Stimulated activated CD8-positive, alpha-beta memory T cell treated with anti-CD3 and anti-CD28 coated beads, Interleukin-4, amount 100 ng/mL, for 24 hours (primary cell): ENCODE measurements around the gene CHAMP1.
A peak's percentile ranks its signal among the peaks of the same experiment; 100 is the strongest.

ENCODE experiments used
- DNase-seq: peaks from one replicate; pipeline ENCODE4 v3.0.0-alpha.2; 2020; ENCODE audit warnings: low read depth

Gene CHAMP1, protein sequence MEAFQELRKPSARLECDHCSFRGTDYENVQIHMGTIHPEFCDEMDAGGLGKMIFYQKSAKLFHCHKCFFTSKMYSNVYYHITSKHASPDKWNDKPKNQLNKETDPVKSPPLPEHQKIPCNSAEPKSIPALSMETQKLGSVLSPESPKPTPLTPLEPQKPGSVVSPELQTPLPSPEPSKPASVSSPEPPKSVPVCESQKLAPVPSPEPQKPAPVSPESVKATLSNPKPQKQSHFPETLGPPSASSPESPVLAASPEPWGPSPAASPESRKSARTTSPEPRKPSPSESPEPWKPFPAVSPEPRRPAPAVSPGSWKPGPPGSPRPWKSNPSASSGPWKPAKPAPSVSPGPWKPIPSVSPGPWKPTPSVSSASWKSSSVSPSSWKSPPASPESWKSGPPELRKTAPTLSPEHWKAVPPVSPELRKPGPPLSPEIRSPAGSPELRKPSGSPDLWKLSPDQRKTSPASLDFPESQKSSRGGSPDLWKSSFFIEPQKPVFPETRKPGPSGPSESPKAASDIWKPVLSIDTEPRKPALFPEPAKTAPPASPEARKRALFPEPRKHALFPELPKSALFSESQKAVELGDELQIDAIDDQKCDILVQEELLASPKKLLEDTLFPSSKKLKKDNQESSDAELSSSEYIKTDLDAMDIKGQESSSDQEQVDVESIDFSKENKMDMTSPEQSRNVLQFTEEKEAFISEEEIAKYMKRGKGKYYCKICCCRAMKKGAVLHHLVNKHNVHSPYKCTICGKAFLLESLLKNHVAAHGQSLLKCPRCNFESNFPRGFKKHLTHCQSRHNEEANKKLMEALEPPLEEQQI

GRCh38 chr13:114314074-114314912, at the start of gene CHAMP1:
Gene CHAMP1, plus strand, starts transcription at chr13:114314503. Its CDS starts 9,340 bp downstream, at chr13:114323843.
- peak; percentile 91 for DNase-seq

GRCh38 chr13:114264886-114265611, 49.3 kb upstream of the CHAMP1 start:
- no peak for DNase-seq

- DNase-seq = no peak
Observed at GRCh38 chr13:114266241-114266640, 48.1 kb upstream of the CHAMP1 start.

DNA sequence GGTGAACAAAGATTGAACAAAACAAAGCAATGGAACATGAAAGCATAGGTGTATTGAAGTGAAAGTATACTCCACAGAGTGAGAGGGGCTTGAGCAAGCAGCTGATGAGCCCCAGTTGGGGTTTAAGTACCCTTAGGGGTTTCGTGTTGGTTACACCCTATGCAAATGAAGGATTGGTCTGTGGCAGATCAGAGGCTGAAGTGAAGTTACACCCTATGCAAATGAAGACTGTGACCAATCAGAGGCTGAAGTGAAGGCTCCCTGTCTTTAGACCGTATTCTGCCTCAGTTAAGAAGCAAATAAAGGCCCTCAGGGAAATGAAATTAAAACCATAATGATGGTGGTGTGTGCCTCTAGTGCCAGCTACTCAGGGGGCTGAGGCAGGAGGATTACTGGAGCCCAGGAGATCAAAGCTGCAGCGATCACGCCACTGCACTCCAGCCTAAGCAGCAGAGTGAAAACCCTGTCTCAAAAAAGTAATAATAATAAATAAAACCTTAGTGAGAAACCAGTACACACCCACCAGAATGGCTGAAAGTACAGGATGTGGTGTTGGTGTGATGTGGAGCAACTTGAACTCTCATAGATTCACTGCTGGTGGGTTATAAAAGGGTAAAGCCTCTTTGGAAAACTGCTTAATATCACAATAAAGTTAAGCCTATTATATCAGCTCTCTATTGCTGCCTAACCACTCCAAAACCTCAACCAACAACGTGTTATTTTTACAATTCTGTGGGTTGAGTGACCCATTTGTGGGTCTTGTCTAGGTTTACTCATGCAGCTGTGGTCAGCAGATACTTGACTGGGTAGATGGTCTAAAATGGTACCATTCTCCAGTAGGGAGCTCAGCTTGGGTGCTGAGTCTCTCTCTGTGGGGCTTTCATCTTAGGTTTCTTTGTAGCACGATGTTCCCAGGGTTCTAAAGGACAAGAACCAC, 45.7 kb upstream of the CHAMP1 start:
- DNase-seq = no peak

DNA sequence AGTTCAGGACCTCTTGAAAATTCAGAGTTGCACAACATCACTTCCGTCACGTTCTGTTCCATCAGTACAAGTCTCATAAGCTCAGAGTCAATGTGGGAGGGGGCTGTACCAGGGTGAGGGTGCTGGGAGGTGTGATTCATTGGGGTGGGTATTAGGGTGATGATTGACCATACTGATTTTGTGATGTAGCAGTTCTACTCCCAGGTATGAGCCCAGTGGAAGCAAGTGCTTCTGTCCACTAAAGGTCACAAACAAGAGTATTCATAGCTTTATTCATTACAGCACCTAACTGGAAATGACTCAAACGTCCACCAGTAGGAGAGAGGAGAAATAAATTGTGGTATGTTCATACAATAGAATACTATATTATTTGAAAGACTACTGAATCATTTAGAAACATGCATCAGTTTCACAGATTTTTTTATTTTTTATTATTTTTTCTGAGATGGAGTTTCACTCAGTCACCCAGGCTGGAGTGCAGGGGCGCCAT, 45.0 kb upstream of the CHAMP1 start:
- DNase-seq = no peak

DNA sequence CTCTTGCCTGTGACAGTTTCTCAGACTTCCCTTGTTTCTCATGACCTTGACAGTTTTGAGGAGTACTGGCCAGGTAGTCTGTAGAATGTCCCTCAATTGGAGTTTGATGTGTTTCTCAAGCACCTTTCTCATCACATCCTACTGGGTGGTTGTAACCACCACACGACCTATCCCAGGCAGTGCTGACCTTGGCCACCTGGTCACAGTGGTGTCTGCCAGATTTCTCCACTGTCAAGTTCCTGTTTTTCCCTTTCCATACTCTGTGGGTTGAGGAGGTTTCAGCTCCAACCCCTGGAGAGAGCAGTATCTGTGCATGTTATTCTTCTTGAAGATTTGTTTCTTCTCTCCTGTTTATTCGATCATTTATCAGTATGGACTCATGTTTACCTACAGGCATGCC, 41.3 kb upstream of the CHAMP1 start:
- DNase-seq = no peak

- DNase-seq = no peak
Observed at GRCh38 chr13:114275304-114275703, 39.0 kb upstream of the CHAMP1 start.

GRCh38 chr13:114279146-114279545, 35.2 kb upstream of the CHAMP1 start:
- no peak for DNase-seq

GRCh38 chr13:114279758-114280355, 34.4 kb upstream of the CHAMP1 start:
- no peak for DNase-seq

GRCh38 chr13:114281351-114282040, 32.8 kb upstream of the CHAMP1 start, which contains the start of gene UPF3A:
Gene UPF3A, plus strand, starts transcription at chr13:114281601. Its CDS starts 39 bp downstream, at chr13:114281640.
- DNase-seq = peak; percentile 80

GRCh38 chr13:114282041-114282670, 32.1 kb upstream of the CHAMP1 start:
- DNase-seq = peak; percentile 60

DNA sequence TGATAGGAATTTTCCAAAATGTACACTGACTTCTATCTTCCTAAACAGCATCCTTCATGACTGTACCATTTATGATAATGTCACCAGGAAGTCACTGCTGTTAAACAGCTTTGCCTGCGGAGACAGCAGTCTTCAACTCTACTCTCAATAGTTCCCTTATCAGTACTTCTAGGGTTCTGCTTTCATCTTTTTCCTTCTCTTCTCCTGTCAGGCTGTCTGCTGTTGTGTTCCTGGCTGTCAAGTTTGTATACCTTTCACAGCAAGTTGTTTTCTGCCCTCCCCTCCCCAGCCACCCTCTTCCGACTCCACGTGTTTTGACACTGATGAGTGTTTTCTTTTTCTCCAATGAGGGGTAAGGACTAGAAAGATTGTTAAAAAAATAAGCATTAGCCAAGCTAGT, 30.7 kb upstream of the CHAMP1 start:
- DNase-seq = no peak

DNA sequence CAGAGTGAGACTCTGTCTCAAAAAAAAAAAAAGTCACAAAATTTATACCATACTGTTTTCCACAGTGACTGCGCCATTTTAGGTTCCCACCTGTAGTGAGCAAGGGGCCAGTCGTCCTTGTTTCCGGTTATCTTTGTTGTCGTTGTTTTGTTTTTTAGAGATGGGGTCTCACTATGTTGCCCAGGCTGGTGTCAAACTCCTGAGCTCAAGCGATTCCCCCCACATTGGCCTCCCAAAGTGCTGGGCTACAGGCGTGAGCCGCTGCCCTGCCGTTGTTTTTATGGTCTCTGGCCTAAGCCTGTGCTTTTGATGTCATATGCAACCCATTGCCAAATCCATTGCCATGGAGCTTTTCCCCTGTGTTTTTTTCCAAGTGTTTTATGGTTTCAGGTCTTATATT, 29.6 kb upstream of the CHAMP1 start:
- no peak for DNase-seq

DNA sequence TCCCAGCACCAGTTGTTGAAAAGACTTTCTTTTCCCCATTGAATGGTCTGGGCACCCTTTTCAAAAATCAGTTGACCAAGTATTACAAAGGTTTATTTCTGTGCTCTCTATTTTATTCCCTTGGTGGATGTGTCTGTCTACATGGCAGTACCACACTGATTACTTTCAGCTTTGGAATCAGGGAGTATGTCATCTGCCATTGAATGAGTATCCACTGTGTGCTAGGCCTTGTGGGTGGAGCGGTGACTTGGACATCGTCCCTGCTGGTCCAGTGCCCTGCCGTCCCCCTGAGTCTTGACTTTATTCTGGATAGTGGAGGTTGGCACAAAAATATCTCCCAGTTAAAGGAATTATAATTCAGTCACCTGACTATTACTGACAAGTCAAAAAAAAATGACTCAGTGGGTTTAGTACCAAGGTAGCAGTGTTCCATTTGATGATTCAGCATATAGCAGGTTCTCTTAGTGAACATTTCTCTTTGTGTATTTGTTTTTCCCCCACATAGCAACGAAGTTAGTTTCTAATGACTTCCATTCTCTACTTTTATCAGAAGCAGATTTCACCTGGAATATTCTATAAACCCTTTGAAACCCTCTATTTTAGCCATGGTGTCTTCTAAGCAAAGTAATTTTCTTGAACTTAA, 29.0 kb upstream of the CHAMP1 start:
- DNase-seq = no peak

DNA sequence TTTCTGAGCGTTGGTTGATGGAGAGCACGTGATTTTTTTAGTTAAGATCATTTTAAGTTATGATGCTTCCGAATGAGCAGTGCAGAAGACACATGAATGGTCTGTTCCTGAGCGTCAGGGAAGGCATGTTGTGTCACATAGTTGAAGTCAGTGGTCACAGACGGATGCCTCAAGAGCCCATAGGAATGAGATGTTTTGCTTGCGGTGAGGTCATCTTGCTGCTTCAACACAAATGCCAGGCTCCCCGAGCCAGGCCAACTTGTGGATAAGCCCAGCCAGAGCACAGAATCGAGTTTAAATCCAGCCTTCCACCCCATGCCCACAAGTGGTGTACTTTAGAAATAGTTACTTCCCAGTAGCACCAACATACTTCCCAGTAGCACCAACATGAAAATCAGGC, 27.5 kb upstream of the CHAMP1 start:
- no peak for DNase-seq

GRCh38 chr13:114288157-114288591, 26.1 kb upstream of the CHAMP1 start:
- no peak for DNase-seq

- no peak for DNase-seq
Observed at GRCh38 chr13:114296448-114296847, 17.9 kb upstream of the CHAMP1 start.

DNA sequence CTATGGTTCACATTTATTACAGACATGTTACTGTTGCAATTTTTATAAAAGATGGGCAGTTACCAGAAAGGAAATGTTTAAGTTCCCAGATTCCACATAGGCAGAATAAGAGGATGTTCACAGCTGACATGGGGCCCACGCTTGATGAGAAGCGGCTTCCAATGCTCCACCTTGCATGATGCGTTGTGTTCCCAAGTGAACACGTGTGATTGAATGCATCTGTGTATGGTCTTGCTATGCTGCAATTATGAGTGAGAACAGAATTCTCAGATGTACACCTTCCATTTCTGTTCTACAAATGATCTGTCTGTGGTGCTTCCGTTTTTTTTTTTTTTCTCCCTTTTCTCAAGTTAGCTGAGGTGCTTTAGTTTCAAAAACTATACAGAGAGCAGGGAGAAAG, 17.4 kb upstream of the CHAMP1 start:
- no peak for DNase-seq
